OCI-LY1 (cell line): ENCODE data around the gene LDLRAD4.

Experiments
- H2AFZ ChIP-seq: fragments of 200-600 bp; sonication (generic), shearing (Covaris generic); 2 replicates; pipeline ENCODE4 v1.6.0; 2014; ENCODE audit warnings: antibody characterized with exemption, mild to moderate bottlenecking, low read length
- H3F3A ChIP-seq: fragments of 200-600 bp; sonication (generic), shearing (Covaris generic); 2 replicates; pipeline ENCODE4 v1.6.0; 2014; ENCODE audit warnings: mild to moderate bottlenecking, antibody characterized with exemption, low read length, moderate library complexity; ENCODE audit not compliant: insufficient read depth
- H3K27ac ChIP-seq: fragments of 200-600 bp; sonication (generic); 2 replicates; pipeline ENCODE4 v1.5.1; 2014; ENCODE audit warnings: low read length, mixed run types, mild to moderate bottlenecking, low read depth; ENCODE audit not compliant: poor library complexity, severe bottlenecking
- H3K27me3 ChIP-seq: fragments of 200-600 bp; sonication (generic); 2 replicates; pipeline ENCODE4 v1.6.0; 2014; ENCODE audit warnings: antibody characterized with exemption, mild to moderate bottlenecking, low read length, moderate library complexity; ENCODE audit not compliant: insufficient read depth
- H3K36me3 ChIP-seq: fragments of 200-600 bp; sonication (generic); 2 replicates; pipeline ENCODE4 v1.6.1; 2014; ENCODE audit warnings: mild to moderate bottlenecking, antibody characterized with exemption, low read length, moderate library complexity, mixed read lengths; ENCODE audit not compliant: insufficient read depth
- H3K4me1 ChIP-seq: fragments of 200-600 bp; sonication (generic); 2 replicates; pipeline ENCODE4 v1.5.1; 2014; ENCODE audit warnings: mild to moderate bottlenecking, low read length, moderate library complexity; ENCODE audit not compliant: insufficient read depth, severe bottlenecking
- H3K4me2 ChIP-seq: fragments of 200-600 bp; sonication (generic), shearing (Covaris generic); 2 replicates; pipeline ENCODE4 v1.6.1; 2014; ENCODE audit warnings: low read length
- H3K4me3 ChIP-seq: fragments of 200-600 bp; sonication (generic); 2 replicates; pipeline ENCODE4 v1.5.1; 2014; ENCODE audit warnings: low read length, low read depth, mild to moderate bottlenecking, mixed read lengths; ENCODE audit not compliant: poor library complexity, severe bottlenecking
- H3K79me2 ChIP-seq: fragments of 200-600 bp; shearing (Covaris generic); 2 replicates; pipeline ENCODE4 v1.6.1; 2016; ENCODE audit warnings: mixed run types, low read length, mixed read lengths; ENCODE audit not compliant: insufficient read depth
- H3K9ac ChIP-seq: fragments of 200-600 bp; sonication (generic), shearing (Covaris generic); 2 replicates; pipeline ENCODE4 v1.6.1; 2014; ENCODE audit warnings: mild to moderate bottlenecking, low read length, mixed read lengths
- H3K9me2 ChIP-seq: fragments of 200-600 bp; sonication (generic), shearing (Covaris generic); 2 replicates; pipeline ENCODE4 v1.6.1; 2014; ENCODE audit warnings: low read depth, mild to moderate bottlenecking, low read length, mixed read lengths
- H3K9me3 ChIP-seq: fragments of 200-600 bp; shearing (Covaris generic); 2 replicates; pipeline ENCODE4 v1.6.1; 2014; ENCODE audit warnings: low read length, mixed read lengths
- H4K20me1 ChIP-seq: fragments of 200-600 bp; sonication (generic), shearing (Covaris generic); 2 replicates; pipeline ENCODE4 v1.6.0; 2016; ENCODE audit warnings: mild to moderate bottlenecking, low read length; ENCODE audit not compliant: insufficient read depth
- EZH2 ChIP-seq: fragments of 200-600 bp; sonication (generic), shearing (Covaris generic); IDR thresholded peaks from 2 replicates; pipeline ENCODE4 v1.8.0; 2017; ENCODE audit warnings: borderline replicate concordance, mixed run types, mild to moderate bottlenecking, antibody characterized with exemption, low read length, moderate library complexity, mixed read lengths
- TF ChIP-seq, protein P1 (sequence below): fragments of 200-600 bp; sonication (generic), shearing (Covaris generic); IDR thresholded peaks from 2 replicates; pipeline ENCODE4 v1.5.1; 2017; ENCODE audit warnings: mild to moderate bottlenecking, antibody characterized with exemption, low read length, moderate library complexity, mixed read lengths

The LDLRAD4 gene

DNA sequence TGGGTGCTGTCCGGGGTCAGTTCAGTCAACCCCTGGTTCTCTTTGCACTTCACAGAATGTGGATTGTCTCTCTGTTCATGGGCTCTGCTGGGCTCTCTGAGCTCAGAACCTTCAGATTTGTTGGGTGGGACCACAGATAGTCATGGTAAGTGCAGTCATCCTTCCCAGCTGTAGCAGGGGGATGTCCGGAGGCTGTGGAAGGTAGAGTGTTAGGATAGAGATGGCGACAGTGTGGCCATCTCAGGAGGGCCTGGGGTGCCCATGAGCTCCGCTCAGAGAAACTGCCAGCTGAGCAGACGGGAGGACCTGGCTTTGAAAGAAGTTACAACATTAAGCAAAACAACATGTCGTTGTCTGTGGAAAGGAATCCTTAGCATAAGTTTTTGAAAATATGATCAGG lies 358.0 kb downstream of the LDLRAD4 start:
- Histone ChIP-seq H3K4me2 (peak overlapping the region; percentile 51), H2AFZ (peak overlapping the region; percentile 18; the same call in 1 of the 2 replicates), H3K27ac (peak overlapping the region; percentile 69), H3K36me3 (no peaks in the 10 kb centered on the region), H3K79me2 (no peaks in the 10 kb centered on the region), H3K4me3 (peak overlapping the region; percentile 30), H3K9me2 (no peaks in the 10 kb centered on the region), H4K20me1 (no peaks in the 10 kb centered on the region), H3K4me1 (peaks cover 49% of the 10 kb centered on the region), H3K9me3 (no peaks in the 10 kb centered on the region), H3K9ac (peak overlapping the region; percentile 37), H3K27me3 (no peaks in the 10 kb centered on the region), H3F3A (no peaks in the 10 kb centered on the region)
- TF ChIP-seq, protein P1, sequence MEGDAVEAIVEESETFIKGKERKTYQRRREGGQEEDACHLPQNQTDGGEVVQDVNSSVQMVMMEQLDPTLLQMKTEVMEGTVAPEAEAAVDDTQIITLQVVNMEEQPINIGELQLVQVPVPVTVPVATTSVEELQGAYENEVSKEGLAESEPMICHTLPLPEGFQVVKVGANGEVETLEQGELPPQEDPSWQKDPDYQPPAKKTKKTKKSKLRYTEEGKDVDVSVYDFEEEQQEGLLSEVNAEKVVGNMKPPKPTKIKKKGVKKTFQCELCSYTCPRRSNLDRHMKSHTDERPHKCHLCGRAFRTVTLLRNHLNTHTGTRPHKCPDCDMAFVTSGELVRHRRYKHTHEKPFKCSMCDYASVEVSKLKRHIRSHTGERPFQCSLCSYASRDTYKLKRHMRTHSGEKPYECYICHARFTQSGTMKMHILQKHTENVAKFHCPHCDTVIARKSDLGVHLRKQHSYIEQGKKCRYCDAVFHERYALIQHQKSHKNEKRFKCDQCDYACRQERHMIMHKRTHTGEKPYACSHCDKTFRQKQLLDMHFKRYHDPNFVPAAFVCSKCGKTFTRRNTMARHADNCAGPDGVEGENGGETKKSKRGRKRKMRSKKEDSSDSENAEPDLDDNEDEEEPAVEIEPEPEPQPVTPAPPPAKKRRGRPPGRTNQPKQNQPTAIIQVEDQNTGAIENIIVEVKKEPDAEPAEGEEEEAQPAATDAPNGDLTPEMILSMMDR: no peak
- TF ChIP-seq EZH2: no peak

- H2AFZ ChIP-seq: peak overlapping the region; percentile 4; the same call in 1 of the 2 replicates
- peak overlapping the region; percentile 37 for H3K9ac ChIP-seq
- no peaks in the 10 kb centered on the region for H3K79me2 ChIP-seq
- no peaks in the 10 kb centered on the region for H4K20me1 ChIP-seq
- H3K27ac ChIP-seq: peak overlapping the region; percentile 69
- H3K4me2 ChIP-seq: peak overlapping the region; percentile 51
- no peaks in the 10 kb centered on the region for H3K9me3 ChIP-seq
- H3K4me3 ChIP-seq: peak overlapping the region; percentile 30
- no peaks in the 10 kb centered on the region for H3K27me3 ChIP-seq
- H3K4me1 ChIP-seq: peaks cover 49% of the 10 kb centered on the region
- H3K9me2 ChIP-seq: no peaks in the 10 kb centered on the region
- H3K36me3 ChIP-seq: no peaks in the 10 kb centered on the region
- H3F3A ChIP-seq: no peaks in the 10 kb centered on the region
- no peak for TF ChIP-seq EZH2
These were observed 358.6 kb downstream of the LDLRAD4 start for GRCh38 chr18:13577091-13577697.

- Histone ChIP-seq H3K27me3 (no peaks in the 10 kb centered on the region), H3K79me2 (no peaks in the 10 kb centered on the region), H3K4me3 (peak overlapping the region; percentile 30), H3K27ac (peak overlapping the region; percentile 69), H3K4me2 (peak overlapping the region; percentile 51), H2AFZ (no peak overlapping the region), H3K9me3 (no peaks in the 10 kb centered on the region), H4K20me1 (no peaks in the 10 kb centered on the region), H3K9me2 (no peaks in the 10 kb centered on the region), H3K36me3 (no peaks in the 10 kb centered on the region), H3K9ac (peak overlapping the region; percentile 37), H3K4me1 (peaks cover 49% of the 10 kb centered on the region), H3F3A (no peaks in the 10 kb centered on the region)
- TF ChIP-seq, protein P1: no peak
- TF ChIP-seq EZH2: no peak
These were observed 359.2 kb downstream of the LDLRAD4 start for GRCh38 chr18:13577781-13578180.

DNA sequence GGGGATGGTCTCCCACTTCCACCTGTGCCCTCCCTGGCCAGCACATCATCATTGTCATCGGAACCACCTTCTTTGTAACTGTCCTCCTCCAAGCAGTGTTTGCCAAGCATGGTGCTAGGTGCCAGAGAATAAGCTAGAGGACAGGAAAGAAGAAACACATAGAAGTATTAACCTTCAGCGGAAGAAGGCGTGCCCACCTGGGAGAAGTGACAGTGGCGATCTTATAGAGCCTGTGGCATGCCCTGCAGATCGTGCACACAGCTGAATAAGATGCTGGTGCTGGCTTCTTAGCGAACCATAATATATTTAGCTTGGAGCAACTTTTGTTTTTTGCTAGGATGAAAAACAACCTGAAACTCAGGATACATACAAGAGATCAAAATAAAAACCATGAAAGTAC lies 359.8 kb downstream of the LDLRAD4 start:
- no peak overlapping the region for H3K9ac ChIP-seq
- H3K4me2 ChIP-seq: peak overlapping the region; percentile 51
- no peaks in the 10 kb centered on the region for H4K20me1 ChIP-seq

More for the DNA sequence above, 359.8 kb downstream of the LDLRAD4 start:
- H3F3A ChIP-seq: no peaks in the 10 kb centered on the region
- no peaks in the 10 kb centered on the region for H3K36me3 ChIP-seq
- H3K27me3 ChIP-seq: no peaks in the 10 kb centered on the region
- H3K9me2 ChIP-seq: no peaks in the 10 kb centered on the region
- H3K79me2 ChIP-seq: no peaks in the 10 kb centered on the region
- no peak overlapping the region for H2AFZ ChIP-seq
- no peaks in the 10 kb centered on the region for H3K9me3 ChIP-seq
- peak overlapping the region; percentile 69 for H3K27ac ChIP-seq
- TF ChIP-seq, protein P1: no peak
- no peak for TF ChIP-seq EZH2
- H3K4me3 ChIP-seq: no peak overlapping the region
- peaks cover 49% of the 10 kb centered on the region for H3K4me1 ChIP-seq
